ENCODE data around the gene TPRG1L.

GRCh38 chr1:3640121-3640837, 15.5 kb downstream of the TPRG1L start:
- TF ChIP-seq CTCF (IDR thresholded peaks at IDR 0.05; ENCODE audit: low read length) (no peak), EZH2 (optimal IDR thresholded peaks at IDR 0.05; ENCODE audit: low read depth, low read length) (no peak), EZH2phosphoT487 (IDR thresholded peaks at IDR 0.05; ENCODE audit: low read length) (no peak)

Measured in MM.1S (cell line).